ENCODE results near the gene IL32.

- TF ChIP-seq EZH2 (IDR thresholded peaks at IDR 0.05) (no peak), CTCF (IDR thresholded peaks at IDR 0.05) (peak; percentile 78)
These were observed 47.5 kb upstream of the IL32 start, which contains the start of gene CLDN6 for GRCh38 chr16:3017794-3018506.

All from neural progenitor cell (in vitro differentiated cells).